HG03432 (cell line): ENCODE measurements around the gene PDE2A.

Experiments used
- ATAC-seq: cut with Tn5 transposase; IDR thresholded peaks from one replicate; pipeline ENCODE4 v1.9.1; 2021; ENCODE audit warnings: mild to moderate bottlenecking, moderate library complexity; ENCODE audit not compliant: unreplicated experiment

PDE2A gene

GRCh38 chr11:72673943-72674828, at the start of gene PDE2A:
PDE2A (minus strand) TSS chr11:72674422; CDS start chr11:72674207, 215 bp downstream.
- no peak for ATAC-seq

DNA sequence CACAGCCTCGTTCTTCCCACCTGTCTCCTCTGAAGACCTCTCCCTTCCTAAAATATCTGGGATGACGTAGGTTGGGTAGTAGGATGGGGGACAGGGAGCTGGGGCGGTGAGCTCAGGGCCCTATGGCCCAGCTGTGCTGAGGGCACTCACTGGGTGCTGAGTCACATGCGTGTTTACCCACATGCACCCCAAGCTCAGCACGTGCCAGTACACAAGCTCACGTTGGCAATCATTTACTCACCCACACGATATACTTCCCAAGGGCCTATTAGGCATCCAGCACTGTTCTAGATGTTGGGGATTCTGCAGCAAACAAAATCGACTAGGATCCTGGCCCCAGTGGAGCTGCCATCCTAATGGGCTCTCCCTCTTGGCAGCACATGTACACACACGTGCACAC, 49.3 kb upstream of the PDE2A start:
- no peak for ATAC-seq

DNA sequence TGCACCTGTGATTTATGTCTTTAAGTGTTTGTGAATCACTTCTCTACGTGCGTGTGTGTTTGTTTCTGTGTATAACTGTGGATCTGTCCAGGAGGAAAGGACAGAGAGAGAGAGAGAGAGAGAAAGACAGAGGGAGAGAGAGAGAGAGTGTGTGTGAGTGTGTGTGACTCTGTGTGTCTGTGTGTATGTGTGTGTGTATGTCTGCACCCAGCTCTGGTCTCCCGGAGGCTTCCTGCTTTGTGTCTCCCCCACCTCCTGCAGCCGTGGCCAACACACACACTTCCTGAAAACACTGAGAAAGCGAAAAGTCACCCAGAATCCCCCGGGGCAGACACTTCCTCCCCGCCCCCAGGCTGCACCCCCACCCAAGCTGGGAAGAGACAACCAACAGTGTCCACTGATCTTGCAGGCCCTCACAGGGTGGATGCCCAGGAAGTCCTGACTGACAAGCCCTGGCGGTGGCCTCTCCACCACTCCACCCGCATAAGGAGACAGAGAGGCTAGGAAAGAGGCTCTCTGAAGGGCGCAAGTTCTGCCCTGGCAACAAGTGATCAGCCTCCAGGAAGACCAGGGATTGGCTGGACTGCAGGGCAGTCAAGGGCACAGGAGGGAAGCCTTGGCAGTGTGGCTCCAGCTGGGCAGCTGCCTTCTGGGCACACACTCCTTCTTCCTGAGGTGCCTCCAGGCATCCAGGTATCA, 48.0 kb upstream of the PDE2A start:
- peak; percentile 76 for ATAC-seq

- no peak for ATAC-seq
Measured at GRCh38 chr11:72721689-72722049, 47.4 kb upstream of the PDE2A start.

DNA sequence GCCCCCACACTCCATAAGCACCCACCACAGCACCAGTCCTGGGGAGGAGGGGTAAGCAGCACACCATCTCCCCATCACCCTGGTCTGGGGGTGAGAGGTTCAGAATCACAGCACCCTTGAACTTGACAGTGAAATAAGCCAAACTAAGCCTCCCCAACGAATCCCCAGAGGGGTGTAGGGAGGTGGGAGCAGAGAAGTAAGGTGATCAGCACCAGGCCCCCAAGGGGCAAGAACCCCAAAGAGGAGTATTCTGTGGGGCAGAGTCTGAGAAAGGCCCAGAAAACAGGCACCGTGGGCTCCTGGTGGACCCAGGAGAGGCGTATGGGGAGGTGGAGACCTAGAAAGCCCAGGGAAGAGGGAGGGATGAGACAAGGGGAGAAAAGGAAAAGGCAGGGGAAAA, 47.1 kb upstream of the PDE2A start:
- no peak for ATAC-seq

- no peak for ATAC-seq
Measured at GRCh38 chr11:72720784-72721183, 46.6 kb upstream of the PDE2A start.

DNA sequence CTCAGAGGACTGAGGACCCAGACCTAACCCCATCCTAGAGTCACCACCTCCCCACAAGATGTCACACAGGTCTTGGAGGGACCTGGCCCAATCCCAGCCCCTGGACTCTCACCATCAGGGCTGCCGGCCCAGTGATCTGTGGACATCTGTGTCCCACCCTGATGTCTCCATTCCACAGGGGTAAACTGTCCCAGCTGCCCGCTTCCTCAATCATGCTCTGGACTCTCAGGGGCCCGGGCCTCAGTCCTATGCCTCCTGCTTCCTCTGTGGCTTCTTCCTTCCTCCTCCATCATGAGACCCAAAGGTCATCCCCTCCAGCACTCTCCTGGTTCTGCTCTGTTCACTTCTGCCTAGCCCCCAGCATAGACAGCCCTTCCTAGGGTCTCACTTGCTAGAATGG, 45.8 kb upstream of the PDE2A start:
- ATAC-seq, result no peak

GRCh38 chr11:72719551-72719950, 45.3 kb upstream of the PDE2A start:
- no peak for ATAC-seq

DNA sequence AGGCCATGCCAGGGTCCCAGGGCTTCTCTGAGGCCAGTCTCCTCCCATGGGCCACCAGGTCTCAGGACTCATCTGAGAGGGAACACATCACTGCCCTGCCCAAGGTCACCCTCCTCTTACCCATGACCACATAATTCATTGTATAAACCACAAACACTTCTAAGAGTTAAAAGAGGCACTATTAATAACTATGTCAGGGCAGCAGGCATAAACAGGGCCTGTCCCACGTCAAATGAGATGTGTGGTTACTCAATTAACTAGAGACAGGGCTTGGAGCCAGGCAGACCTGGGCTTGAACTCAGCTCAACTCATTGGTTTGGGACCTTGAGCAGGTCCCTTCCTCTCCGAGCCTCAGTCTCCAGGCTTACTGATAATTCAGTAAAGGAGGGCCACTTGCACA, 44.9 kb upstream of the PDE2A start:
- no peak for ATAC-seq

DNA sequence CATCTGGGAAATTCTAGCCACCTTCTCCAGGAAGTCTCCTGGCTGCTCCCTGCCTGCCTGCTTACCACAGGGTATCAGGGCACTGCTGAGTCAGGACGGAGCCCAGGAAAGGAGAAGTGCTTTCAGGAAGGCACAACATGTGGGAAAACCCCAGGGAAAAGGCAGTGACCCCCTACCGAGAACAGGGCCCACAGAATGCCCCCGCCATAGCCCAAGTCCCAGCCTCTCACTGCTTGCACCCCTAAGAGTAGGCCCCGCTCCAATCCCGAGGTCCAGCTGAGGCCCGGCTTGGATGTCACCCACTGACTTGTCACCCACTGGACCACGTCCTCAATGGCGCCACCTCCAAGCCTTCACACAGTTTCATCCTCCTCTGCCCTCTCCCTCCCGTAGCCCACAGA, 43.9 kb upstream of the PDE2A start:
- no peak for ATAC-seq

GRCh38 chr11:72716788-72717435, 42.7 kb upstream of the PDE2A start:
- no peak for ATAC-seq

GRCh38 chr11:72716290-72716689, 42.1 kb upstream of the PDE2A start:
- no peak for ATAC-seq

DNA sequence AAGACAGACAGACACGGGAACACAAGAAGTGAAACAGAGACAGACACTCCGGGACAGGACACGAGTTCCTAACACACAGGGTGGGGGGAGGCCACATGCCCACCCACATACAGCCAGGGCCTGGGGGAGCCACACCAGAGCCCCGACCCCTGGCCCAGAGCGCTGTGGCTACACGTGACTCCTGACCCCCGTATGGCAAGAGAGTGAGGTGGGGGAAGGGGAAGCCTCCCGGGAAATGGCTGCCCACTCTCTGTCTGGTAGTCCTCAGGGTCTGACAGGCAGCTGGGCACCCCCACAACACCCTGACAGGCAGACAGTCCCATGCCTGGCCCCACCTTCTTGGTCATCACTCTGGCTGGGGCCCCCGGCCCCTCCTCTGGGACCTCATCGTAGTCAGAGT, 38.6 kb upstream of the PDE2A start:
- ATAC-seq, result no peak

DNA sequence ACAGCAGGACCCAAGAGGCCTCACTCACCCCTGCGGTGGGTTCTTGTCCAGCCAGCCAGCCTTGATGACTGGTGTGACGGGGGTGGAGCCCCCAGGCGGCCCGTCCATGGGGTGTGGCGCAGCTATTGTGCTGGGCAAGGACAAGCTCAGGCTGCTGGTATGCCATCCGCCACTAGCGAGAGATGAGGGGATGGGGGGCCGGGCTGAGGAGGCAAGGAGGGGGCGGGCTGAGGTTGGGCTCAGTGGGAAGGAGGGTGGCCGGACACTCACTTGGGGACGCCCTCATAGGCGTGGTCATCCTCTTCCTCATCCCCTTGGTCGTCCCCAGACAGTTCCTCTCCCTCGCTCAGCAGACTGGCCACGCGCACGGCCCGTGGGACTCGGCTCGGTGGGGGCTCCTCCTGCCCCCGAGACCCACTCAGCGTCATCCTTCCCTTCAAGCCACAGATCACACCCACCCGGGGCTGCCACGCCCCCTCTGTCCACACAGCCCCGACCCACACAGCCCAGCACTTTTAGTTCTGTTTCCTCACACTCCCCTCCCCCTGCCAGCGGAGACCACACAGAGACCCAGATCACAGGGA, 38.0 kb upstream of the PDE2A start:
- ATAC-seq, result no peak

DNA sequence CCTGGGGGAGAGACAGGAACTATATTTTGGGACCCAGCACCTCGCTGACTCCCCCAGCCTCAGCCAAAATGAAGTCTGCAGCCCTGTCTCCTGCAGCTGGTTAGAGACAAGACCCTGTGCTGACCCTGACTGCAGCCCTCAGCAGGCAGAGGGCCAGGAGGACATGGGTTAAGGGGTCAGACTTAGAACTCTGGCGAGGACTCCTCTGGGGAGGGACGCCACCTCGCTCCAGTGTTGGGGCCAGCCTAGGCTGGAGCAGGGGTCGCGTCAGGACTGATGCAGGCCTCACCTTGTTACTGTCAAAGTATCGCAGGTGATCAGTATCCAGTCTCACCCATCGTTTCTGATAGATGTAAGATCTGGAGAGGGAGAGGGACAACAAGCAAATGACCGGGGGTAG, 36.9 kb upstream of the PDE2A start:
- no peak for ATAC-seq

GRCh38 chr11:72710278-72710677, 36.1 kb upstream of the PDE2A start:
- no peak for ATAC-seq

GRCh38 chr11:72709478-72710238, 35.4 kb upstream of the PDE2A start:
- ATAC-seq, result no peak

- ATAC-seq, result no peak
Measured at GRCh38 chr11:72707032-72707431, 32.8 kb upstream of the PDE2A start.

GRCh38 chr11:72706579-72706978, 32.4 kb upstream of the PDE2A start:
- no peak for ATAC-seq

DNA sequence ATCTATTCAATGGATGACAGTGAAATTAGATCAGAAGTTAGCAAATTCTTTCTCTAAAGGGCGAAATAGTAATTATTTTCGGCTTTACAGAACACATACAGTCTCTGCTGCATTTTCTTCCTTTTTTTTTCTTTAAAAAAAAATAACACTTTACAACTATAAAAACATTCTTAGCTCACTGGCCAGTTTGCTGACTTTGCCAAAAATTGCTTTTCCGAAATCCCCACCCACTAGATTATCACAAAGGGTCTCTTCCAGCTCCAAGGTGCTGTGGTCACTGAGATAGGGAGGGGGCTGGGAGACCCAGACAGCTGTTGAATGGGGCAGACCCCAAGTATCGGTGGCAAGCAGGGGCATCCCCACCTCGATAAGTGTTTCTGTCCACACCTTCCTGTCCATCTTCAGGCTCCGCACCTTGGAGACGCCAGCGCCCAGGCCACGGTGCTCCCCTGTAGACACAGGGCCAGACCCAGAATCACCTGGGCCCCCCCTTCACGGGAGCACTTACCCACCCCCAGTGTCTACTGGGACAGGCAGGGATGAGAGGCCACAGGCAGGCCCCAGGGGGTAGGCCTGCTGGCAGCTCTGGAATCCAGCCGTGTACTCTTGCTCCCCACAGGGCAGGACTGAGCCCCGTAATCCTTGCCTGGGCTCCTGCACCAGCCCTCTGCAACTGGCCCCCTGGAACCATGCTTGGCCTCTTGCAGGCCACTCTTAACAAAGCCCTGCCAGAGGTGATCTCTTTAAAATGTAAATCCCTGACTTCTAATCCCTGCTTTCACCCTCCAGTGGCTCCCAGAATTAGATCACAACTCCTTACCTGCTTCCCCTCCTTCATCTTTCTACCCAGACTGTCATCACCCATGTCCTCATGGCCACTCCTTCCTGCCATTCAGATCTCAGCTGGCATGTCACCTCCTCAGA, 31.5 kb upstream of the PDE2A start:
- ATAC-seq, result no peak
